HG02885 (cell line): ENCODE measurements around the gene DDX1.

ENCODE experiments used
- ATAC-seq: cut with Tn5 transposase; IDR thresholded peaks from one replicate; pipeline ENCODE4 v1.9.1; 2021; ENCODE audit warnings: mild to moderate bottlenecking; ENCODE audit not compliant: unreplicated experiment, poor library complexity

DDX1 gene

GRCh38 chr2:15642011-15642814 lies 50.5 kb downstream of the DDX1 start:
- no peak for ATAC-seq

GRCh38 chr2:15642815-15643500 lies 51.3 kb downstream of the DDX1 start:
- no peak for ATAC-seq

GRCh38 chr2:15643791-15644585 lies 52.3 kb downstream of the DDX1 start:
- ATAC-seq, result no peak

- no peak for ATAC-seq
These were observed 53.6 kb downstream of the DDX1 start for GRCh38 chr2:15645300-15645699.

GRCh38 chr2:15645720-15646385 lies 54.2 kb downstream of the DDX1 start:
- ATAC-seq, result peak; percentile 44

GRCh38 chr2:15646661-15647060 lies 55.0 kb downstream of the DDX1 start:
- no peak for ATAC-seq

GRCh38 chr2:15647622-15648590 lies 56.2 kb downstream of the DDX1 start:
- no peak for ATAC-seq

- no peak for ATAC-seq
These were observed 57.2 kb downstream of the DDX1 start for GRCh38 chr2:15648593-15649525.

GRCh38 chr2:15649561-15650255 lies 58.0 kb downstream of the DDX1 start:
- no peak for ATAC-seq

- no peak for ATAC-seq
These were observed 59.1 kb downstream of the DDX1 start for GRCh38 chr2:15650616-15651366.

GRCh38 chr2:15651367-15651727 lies 59.7 kb downstream of the DDX1 start:
- no peak for ATAC-seq

- no peak for ATAC-seq
These were observed 60.6 kb downstream of the DDX1 start for GRCh38 chr2:15652252-15652651.

- no peak for ATAC-seq
These were observed 61.1 kb downstream of the DDX1 start for GRCh38 chr2:15652801-15653200.

- no peak for ATAC-seq
These were observed 62.4 kb downstream of the DDX1 start for GRCh38 chr2:15653806-15654726.

GRCh38 chr2:15654727-15655073 lies 63.0 kb downstream of the DDX1 start:
- no peak for ATAC-seq
